Neural cell (in vitro differentiated cells): ENCODE measurements around the gene SSBP3. TPM values are rescaled to one million over a fixed set of nuclear protein-coding genes. Genes with fewer than 3 reads are reported as not detected.

Experiments used
- H2AFZ ChIP-seq: fragments of 200-600, 300-800 bp; sonication (generic), shearing (Covaris generic); 2 replicates; pipeline ENCODE4 v1.6.0; 2014; ENCODE audit warnings: low read depth, mild to moderate bottlenecking, antibody characterized with exemption, low read length, moderate library complexity
- H3F3A ChIP-seq: fragments of 200-600 bp; shearing (Covaris generic); 2 replicates; pipeline ENCODE4 v1.6.1; 2016; ENCODE audit warnings: mild to moderate bottlenecking, moderate library complexity, mixed read lengths, antibody characterized with exemption, low read length; ENCODE audit not compliant: insufficient read depth, poor library complexity, severe bottlenecking
- H3K27ac ChIP-seq: fragments of 200-600, 300-800 bp; sonication (generic), shearing (Covaris generic); 2 replicates; pipeline ENCODE4 v1.5.1; 2014; ENCODE audit warnings: mild to moderate bottlenecking, low read length, moderate library complexity
- H3K27me3 ChIP-seq: fragments of 300-800, 200-600 bp; sonication (generic), shearing (Covaris generic); 2 replicates; pipeline ENCODE4 v1.6.0; 2014; ENCODE audit warnings: mild to moderate bottlenecking, low read depth, low read length, moderate library complexity; ENCODE audit not compliant: insufficient read depth
- H3K36me3 ChIP-seq: fragments of 300-800, 200-600 bp; sonication (generic), shearing (Covaris generic); 2 replicates; pipeline ENCODE4 v1.5.1; 2014; ENCODE audit warnings: mild to moderate bottlenecking, antibody characterized with exemption, low read length, moderate library complexity; ENCODE audit not compliant: insufficient read depth
- H3K4me2 ChIP-seq: fragments of 300-800, 200-600 bp; sonication (generic), shearing (Covaris generic); 2 replicates; pipeline ENCODE4 v1.6.0; 2014; ENCODE audit warnings: mild to moderate bottlenecking, low read length
- H3K4me3 ChIP-seq: fragments of 300-800, 200-600 bp; sonication (generic), shearing (Covaris generic); 2 replicates; pipeline ENCODE4 v1.5.1; 2014; ENCODE audit warnings: mild to moderate bottlenecking, low read length, moderate library complexity
- H3K79me2 ChIP-seq: fragments of 200-600 bp; shearing (Covaris generic); replicated peaks from 2 replicates; pipeline ENCODE4 v1.6.0; 2014; ENCODE audit warnings: mild to moderate bottlenecking, low read length, moderate library complexity; ENCODE audit not compliant: insufficient read depth
- H3K9ac ChIP-seq: fragments of 300-800, 200-600 bp; sonication (generic), shearing (Covaris generic); 2 replicates; pipeline ENCODE4 v1.6.1; 2016; ENCODE audit warnings: mild to moderate bottlenecking, low read length, mixed read lengths
- H3K9me2 ChIP-seq: fragments of 200-600 bp; shearing (Covaris generic); 2 replicates; pipeline ENCODE4 v1.6.1; 2016; ENCODE audit warnings: mild to moderate bottlenecking, low read length, mixed read lengths; ENCODE audit not compliant: insufficient read depth
- H3K9me3 ChIP-seq: fragments of 200-600, 300-800 bp; sonication (generic), shearing (Covaris generic); 2 replicates; pipeline ENCODE4 v1.6.1; 2016; ENCODE audit warnings: mild to moderate bottlenecking, mixed run types, low read length, moderate library complexity, mixed read lengths
- H4K20me1 ChIP-seq: fragments of 200-600 bp; shearing (Covaris generic); 2 replicates; pipeline ENCODE4 v1.6.1; 2016; ENCODE audit warnings: mild to moderate bottlenecking, mixed run types; ENCODE audit not compliant: insufficient read depth
- CTCF ChIP-seq: fragments of 450-650 bp; IDR thresholded peaks from 2 replicates; pipeline ENCODE4 v1.5.1; 2014; ENCODE audit warnings: antibody characterized with exemption, mild to moderate bottlenecking, moderate library complexity; ENCODE audit not compliant: poor library complexity, severe bottlenecking
- EP300 ChIP-seq: fragments of 450-650 bp; conservative IDR thresholded peaks from 2 replicates; pipeline ENCODE4 v1.6.1; 2014; ENCODE audit warnings: antibody characterized with exemption, mild to moderate bottlenecking, moderate library complexity; ENCODE audit not compliant: poor library complexity, severe bottlenecking
- EZH2 ChIP-seq: fragments of 200-600, 300-800 bp; shearing (Covaris generic), sonication (generic); IDR thresholded peaks from 2 replicates; pipeline ENCODE4 v1.6.1; 2014; ENCODE audit warnings: antibody characterized with exemption, low read length, borderline replicate concordance, mild to moderate bottlenecking; ENCODE audit not compliant: insufficient read depth, poor library complexity, severe bottlenecking
- MXI1 ChIP-seq: fragments of 450-650 bp; conservative IDR thresholded peaks from 2 replicates; pipeline ENCODE4 v1.6.1; 2014; ENCODE audit warnings: antibody characterized with exemption, mild to moderate bottlenecking; ENCODE audit not compliant: poor library complexity, severe bottlenecking
- POLR2AphosphoS5 ChIP-seq: IDR thresholded peaks from 2 replicates; pipeline ENCODE4 v1.6.1; 2012
- RAD21 ChIP-seq: fragments of 450-650 bp; conservative IDR thresholded peaks from 2 replicates; pipeline ENCODE4 v1.6.1; 2014; ENCODE audit warnings: antibody characterized with exemption, mild to moderate bottlenecking, moderate library complexity
- REST ChIP-seq: IDR thresholded peaks from 2 replicates; pipeline ENCODE4 v1.6.1; 2012; ENCODE audit warnings: borderline replicate concordance
- SMC3 ChIP-seq: fragments of 450-650 bp; conservative IDR thresholded peaks from 2 replicates; pipeline ENCODE4 v1.6.1; 2014; ENCODE audit warnings: antibody characterized with exemption, mild to moderate bottlenecking, moderate library complexity; ENCODE audit not compliant: poor library complexity
- TAF1 ChIP-seq: IDR thresholded peaks from 2 replicates; pipeline ENCODE4 v1.6.1; 2012; ENCODE audit warnings: low read depth
- polyA plus RNA-seq: library from polyadenylated mRNA; depleted of rRNA; stranded (reverse); fragments of >200 nt; gene quantifications from 2 replicates; pipeline ENCODE4 v1.2.3, GENCODE V29; 2014

The SSBP3 gene
- polyA plus RNA-seq, 1 donor from 2014 or later = 77.4 TPM

DNA sequence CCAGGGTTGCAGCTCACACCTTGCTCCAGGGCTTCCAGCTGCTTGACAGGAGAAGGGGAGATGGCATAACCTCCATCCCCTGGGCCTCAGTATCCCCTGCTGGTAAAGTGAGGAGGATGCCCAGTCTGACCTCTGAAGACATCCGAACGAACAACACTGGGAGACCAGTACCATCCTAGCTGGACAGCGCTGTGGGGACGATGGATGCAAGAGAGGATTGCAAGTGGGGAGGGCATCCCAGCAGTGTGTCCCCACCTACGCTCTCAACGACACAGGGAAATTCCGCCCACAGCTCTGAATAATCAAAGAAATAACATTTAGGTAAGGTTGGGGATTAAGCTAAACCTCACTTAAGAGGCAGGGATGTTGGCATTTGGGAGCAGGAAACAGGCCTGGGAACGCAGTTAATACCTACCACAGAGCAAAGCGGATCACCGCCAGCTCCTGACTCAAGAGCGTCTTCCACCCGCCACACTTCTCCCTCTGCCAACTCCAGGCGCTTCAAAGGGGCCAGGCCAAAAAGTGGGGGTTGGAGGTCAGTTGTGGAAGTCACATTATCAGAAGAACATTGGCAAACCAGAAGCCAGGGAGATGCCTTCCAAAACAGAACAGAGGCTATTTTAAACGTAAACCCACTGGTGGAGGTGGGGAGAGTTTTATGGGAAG is 47.6 kb downstream of the SSBP3 start:
- no peaks in the 10 kb centered on the region for H3K36me3 ChIP-seq
- H3K4me3 ChIP-seq = no peak overlapping the region
- H2AFZ ChIP-seq = no peak overlapping the region
- H3K79me2 ChIP-seq = peaks cover 93% of the 10 kb centered on the region
- no peaks in the 10 kb centered on the region for H3K9me2 ChIP-seq
- H3K4me2 ChIP-seq = no peak overlapping the region
- H4K20me1 ChIP-seq = peaks cover 9% of the 10 kb centered on the region
- H3K9me3 ChIP-seq = no peaks in the 10 kb centered on the region
- no peak overlapping the region for H3K9ac ChIP-seq
- no peaks in the 10 kb centered on the region for H3K27me3 ChIP-seq
- H3F3A ChIP-seq = no peaks in the 10 kb centered on the region
- TF ChIP-seq MXI1 (no peak), REST (no peak), SMC3 (no peak), EP300 (no peak), EZH2 (no peak), CTCF (no peak), TAF1 (no peak), POLR2AphosphoS5 (no peak), RAD21 (no peak)
- no peak overlapping the region for H3K27ac ChIP-seq

DNA sequence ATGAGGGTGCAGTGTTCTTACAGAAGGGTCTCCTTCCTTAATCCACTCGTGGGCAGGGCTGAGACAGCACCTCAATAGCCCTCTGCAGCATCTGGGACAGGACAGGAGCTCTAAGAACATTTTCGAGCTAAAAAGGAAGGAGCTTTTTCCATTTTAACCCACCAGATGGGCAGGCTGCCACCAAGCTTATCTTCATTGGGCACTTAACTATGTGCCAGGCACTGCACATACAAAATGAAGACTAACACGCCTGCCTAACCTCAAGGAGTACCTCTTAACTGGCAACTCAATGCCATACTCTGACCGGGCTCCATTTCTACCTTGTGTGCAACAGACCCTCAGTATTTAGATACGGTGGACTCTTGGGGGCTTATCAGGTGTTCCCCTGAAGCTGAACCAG is 48.2 kb downstream of the SSBP3 start:
- no peaks in the 10 kb centered on the region for H3K9me2 ChIP-seq
- H3K36me3 ChIP-seq = no peaks in the 10 kb centered on the region
- no peak for TF ChIP-seq POLR2AphosphoS5
- TF ChIP-seq RAD21 = no peak
- TF ChIP-seq EZH2 = no peak
- TF ChIP-seq SMC3 = no peak
- TF ChIP-seq TAF1 = no peak
- TF ChIP-seq CTCF = no peak
- TF ChIP-seq REST = no peak
- no peak for TF ChIP-seq EP300
- TF ChIP-seq MXI1 = no peak
- H3F3A ChIP-seq = no peaks in the 10 kb centered on the region
- no peaks in the 10 kb centered on the region for H3K9me3 ChIP-seq
- no peak overlapping the region for H3K4me3 ChIP-seq
- H3K9ac ChIP-seq = no peak overlapping the region
- H4K20me1 ChIP-seq = peaks cover 13% of the 10 kb centered on the region
- no peak overlapping the region for H3K27ac ChIP-seq
- no peak overlapping the region for H2AFZ ChIP-seq
- no peak overlapping the region for H3K4me2 ChIP-seq
- H3K79me2 ChIP-seq = peaks cover 93% of the 10 kb centered on the region
- H3K27me3 ChIP-seq = no peaks in the 10 kb centered on the region
